GM21447 (cell line): ENCODE results near the gene FGFR4.
A peak's percentile ranks its signal among the peaks of the same experiment; 100 is the strongest.

Experiments
- ATAC-seq: cut with Tn5 transposase; IDR thresholded peaks from one replicate; pipeline ENCODE4 v1.9.1; 2021; ENCODE audit not compliant: unreplicated experiment

The FGFR4 gene

GRCh38 chr5:177131352-177132135 is 44.8 kb downstream of the FGFR4 start:
- ATAC-seq: no peak

GRCh38 chr5:177132136-177133095 is 45.7 kb downstream of the FGFR4 start:
- ATAC-seq: peak; percentile 9

- peak; percentile 57 for ATAC-seq
Measured at GRCh38 chr5:177133096-177133852, 46.6 kb downstream of the FGFR4 start, which contains the start of gene NSD1. TSS of gene NSD1 (plus strand) at chr5:177133773. CDS start at chr5:177135104, 1,331 bp downstream.

- ATAC-seq: peak; percentile 35
Measured at GRCh38 chr5:177133853-177134696, 47.4 kb downstream of the FGFR4 start.

GRCh38 chr5:177134697-177135225 is 48.0 kb downstream of the FGFR4 start:
- ATAC-seq: no peak

GRCh38 chr5:177140312-177140711 is 53.6 kb downstream of the FGFR4 start:
- ATAC-seq: no peak

GRCh38 chr5:177141496-177141895 is 54.8 kb downstream of the FGFR4 start:
- no peak for ATAC-seq

- ATAC-seq: no peak
Measured at GRCh38 chr5:177142098-177142611, 55.4 kb downstream of the FGFR4 start.

- ATAC-seq: no peak
Measured at GRCh38 chr5:177142778-177143177, 56.1 kb downstream of the FGFR4 start.

- ATAC-seq: no peak
Measured at GRCh38 chr5:177146891-177147638, 60.4 kb downstream of the FGFR4 start.
